Parathyroid adenoma (tissue), 2 donors: ENCODE results near the gene COL6A3.

Source experiments
- H2AFZ ChIP-seq: fragments of 300-600 bp; sonication (generic); one replicate; pipeline ENCODE4 v1.7.0; 2017; ENCODE audit warnings: antibody characterized with exemption, mild to moderate bottlenecking
- H3K27ac ChIP-seq: fragments of 300-600 bp; sonication (generic); one replicate; pipeline ENCODE4 v1.7.0; 2017
- H3K27me3 ChIP-seq: fragments of 300-600 bp; sonication (generic); one replicate; pipeline ENCODE4 v1.7.0; 2017; ENCODE audit warnings: low read length; ENCODE audit not compliant: control insufficient read depth, insufficient read depth
- H3K36me3 ChIP-seq: fragments of 300-600 bp; sonication (generic); one replicate; pipeline ENCODE4 v1.7.0; 2017; ENCODE audit warnings: low read length; ENCODE audit not compliant: control insufficient read depth, insufficient read depth
- H3K4me1 ChIP-seq: fragments of 300-600 bp; sonication (generic); one replicate; pipeline ENCODE4 v1.7.0; 2017; ENCODE audit warnings: control low read depth
- H3K4me2 ChIP-seq: fragments of 300-600 bp; sonication (generic); one replicate; pipeline ENCODE4 v1.7.0; 2017; ENCODE audit warnings: low read length
- H3K4me3 ChIP-seq: fragments of 300-600 bp; sonication (generic); one replicate; pipeline ENCODE4 v1.7.0; 2017; ENCODE audit warnings: low read depth, low read length
- H3K79me2 ChIP-seq: fragments of 300-600 bp; sonication (generic); one replicate; pipeline ENCODE4 v1.7.0; 2017; ENCODE audit warnings: control low read depth
- H3K9ac ChIP-seq: fragments of 300-600 bp; sonication (generic); one replicate; pipeline ENCODE4 v1.7.0; 2017; ENCODE audit warnings: mild to moderate bottlenecking
- H3K9me3 ChIP-seq: fragments of 300-600 bp; sonication (generic); one replicate; pipeline ENCODE4 v1.7.0; 2017; ENCODE audit warnings: low read length; ENCODE audit not compliant: control insufficient read depth
- CTCF ChIP-seq: fragments of 300-600 bp; sonication (generic); IDR thresholded peaks from one replicate; pipeline ENCODE4 v1.7.0; 2017; ENCODE audit warnings: antibody characterized with exemption, mild to moderate bottlenecking
- donor health status: primary hyperparathyroidism.

Gene COL6A3

GRCh38 chr2:237321746-237322145, 92.2 kb downstream of the COL6A3 start:
- H3K79me2 ChIP-seq, result no peaks in the 10 kb centered on the region
- no peaks in the 10 kb centered on the region for H3K9me3 ChIP-seq
- H3K27ac ChIP-seq, result no peak overlapping the region
- H3K9ac ChIP-seq, result no peak overlapping the region
- H3K36me3 ChIP-seq, result no peaks in the 10 kb centered on the region
- no peak overlapping the region for H2AFZ ChIP-seq
- no peak for TF ChIP-seq CTCF
- H3K27me3 ChIP-seq, result no peaks in the 10 kb centered on the region
- no peak overlapping the region for H3K4me3 ChIP-seq
- no peaks in the 10 kb centered on the region for H3K4me1 ChIP-seq
- H3K4me2 ChIP-seq, result no peak overlapping the region

- Histone ChIP-seq H3K9me3 (no peaks in the 10 kb centered on the region), H3K4me2 (no peak overlapping the region), H3K27me3 (no peaks in the 10 kb centered on the region), H3K27ac (no peak overlapping the region), H3K4me3 (no peak overlapping the region), H2AFZ (no peak overlapping the region), H3K4me1 (no peaks in the 10 kb centered on the region), H3K79me2 (no peaks in the 10 kb centered on the region), H3K36me3 (no peaks in the 10 kb centered on the region), H3K9ac (no peak overlapping the region)
- no peak for TF ChIP-seq CTCF
Observed at GRCh38 chr2:237320801-237321560, 93.0 kb downstream of the COL6A3 start.

DNA sequence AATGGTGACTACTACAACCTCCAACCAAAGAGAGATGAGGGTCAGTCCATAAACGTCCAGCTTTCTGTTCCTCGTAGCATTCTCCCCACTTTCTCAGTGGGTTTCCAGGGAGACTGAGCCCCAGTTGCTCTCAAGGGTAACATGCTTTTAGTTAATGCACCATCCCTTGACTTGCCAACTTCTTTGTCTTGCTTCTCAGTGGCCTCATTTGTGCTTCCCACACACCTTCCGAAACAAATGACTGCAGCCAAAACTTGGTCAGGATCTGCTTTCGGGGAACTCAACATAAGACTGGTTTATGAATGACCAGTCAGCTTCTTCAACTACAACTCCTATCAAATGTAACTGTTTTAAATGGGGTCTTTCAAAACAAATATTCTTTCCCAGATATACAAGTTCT, 94.1 kb downstream of the COL6A3 start:
- Histone ChIP-seq H3K4me2 (no peak overlapping the region), H3K9ac (no peak overlapping the region), H3K36me3 (no peaks in the 10 kb centered on the region), H3K79me2 (no peaks in the 10 kb centered on the region), H3K4me1 (peaks cover 3% of the 10 kb centered on the region), H3K4me3 (no peak overlapping the region), H3K27me3 (no peaks in the 10 kb centered on the region), H3K27ac (no peak overlapping the region), H3K9me3 (no peaks in the 10 kb centered on the region), H2AFZ (no peak overlapping the region)
- no peak for TF ChIP-seq CTCF

- Histone ChIP-seq H3K27me3 (no peaks in the 10 kb centered on the region), H3K36me3 (no peaks in the 10 kb centered on the region), H3K27ac (no peak overlapping the region), H3K4me1 (peaks cover 5% of the 10 kb centered on the region), H3K4me2 (no peak overlapping the region), H3K79me2 (no peaks in the 10 kb centered on the region), H3K4me3 (no peak overlapping the region), H3K9me3 (no peaks in the 10 kb centered on the region), H2AFZ (no peak overlapping the region), H3K9ac (no peak overlapping the region)
- TF ChIP-seq CTCF, result no peak
Observed at GRCh38 chr2:237319086-237319820, 94.7 kb downstream of the COL6A3 start.
